ENCODE data around the gene IPO4.
"Not testable (repeated sequence)": the region's sequence is repeated elsewhere in the genome, so short reads cannot be mapped to it uniquely, and the experiment has no call there.

Gene IPO4

GRCh38 chr14:24215495-24216344 lies 27.1 kb upstream of the IPO4 start, which contains the start of gene MDP1:
Gene MDP1 (minus strand): TSS chr14:24216066. CDS start chr14:24215955, 111 bp downstream.
- peak; percentile 79 to 87 for DNase-seq

GRCh38 chr14:24213866-24214662 lies 25.4 kb upstream of the IPO4 start:
- no peak for DNase-seq

GRCh38 chr14:24212924-24213865 lies 24.6 kb upstream of the IPO4 start, which contains the start of gene CHMP4A:
Gene CHMP4A (minus strand): TSS chr14:24213488. CDS start chr14:24213439, 49 bp downstream.
- DNase-seq: peak; percentile 97 to 98

GRCh38 chr14:24211311-24211710 lies 22.7 kb upstream of the IPO4 start:
- DNase-seq: no peak

GRCh38 chr14:24207625-24208024 lies 19.0 kb upstream of the IPO4 start:
- no peak for DNase-seq

GRCh38 chr14:24207104-24207551 lies 18.5 kb upstream of the IPO4 start:
- no peak for DNase-seq

GRCh38 chr14:24206260-24207103 lies 17.9 kb upstream of the IPO4 start:
- DNase-seq: no peak

- DNase-seq: no peak
Measured at GRCh38 chr14:24204163-24205146, 15.8 kb upstream of the IPO4 start.

- not testable (repeated sequence) for DNase-seq
Measured at GRCh38 chr14:24203249-24203886, 14.8 kb upstream of the IPO4 start.

GRCh38 chr14:24202538-24202937 lies 13.9 kb upstream of the IPO4 start:
- not testable (repeated sequence) for DNase-seq

- no peak for DNase-seq
Measured at GRCh38 chr14:24198814-24199524, 10.4 kb upstream of the IPO4 start.

GRCh38 chr14:24197056-24197450 lies 8.4 kb upstream of the IPO4 start:
- DNase-seq: no peak

GRCh38 chr14:24196071-24197055 lies 7.7 kb upstream of the IPO4 start:
- peak in 1 of 2 experiments; percentile 25 for DNase-seq

GRCh38 chr14:24195186-24196070 lies 6.8 kb upstream of the IPO4 start, which contains the start of gene TM9SF1:
Gene TM9SF1 (minus strand): TSS chr14:24195441. CDS start chr14:24195019, 422 bp downstream.
- DNase-seq: peak; percentile 45 to 68

GRCh38 chr14:24194873-24195185 lies 6.2 kb upstream of the IPO4 start:
- DNase-seq: no peak

GRCh38 chr14:24194186-24194872 lies 5.7 kb upstream of the IPO4 start:
- DNase-seq: peak in 1 of 2 experiments; percentile 6

Data from SW 1271 (cell line).